H9 (cell line): ENCODE results near the gene MICAL3. TPM values are rescaled to one million over a fixed set of nuclear protein-coding genes. Genes with fewer than 3 reads are reported as not detected.

Experiments used
- DNase-seq: peaks from one replicate; pipeline ENCODE4 v3.0.0-alpha.2; 2017
- H2AFZ ChIP-seq: one replicate; pipeline ENCODE4 v1.6.1; 2013; ENCODE audit warnings: mild to moderate bottlenecking, low read length, control low read depth, moderate library complexity
- H2AK5ac ChIP-seq: 2 replicates; pipeline ENCODE4 v1.6.1; 2013; ENCODE audit warnings: low read length, control low read depth, mixed read lengths; ENCODE audit not compliant: insufficient read length
- H2BK120ac ChIP-seq: one replicate; pipeline ENCODE4 v1.6.1; 2013; ENCODE audit warnings: low read depth, mild to moderate bottlenecking, low read length, control low read depth, inconsistent platforms; ENCODE audit not compliant: poor library complexity, severe bottlenecking
- H2BK12ac ChIP-seq: 2 replicates; pipeline ENCODE4 v1.6.1; 2013; ENCODE audit warnings: low read length, control low read depth, mixed read lengths, low read depth; ENCODE audit not compliant: insufficient read length
- H2BK15ac ChIP-seq: 2 replicates; pipeline ENCODE4 v1.6.1; 2013; ENCODE audit warnings: low read depth, low read length, control low read depth
- H2BK20ac ChIP-seq: one replicate; pipeline ENCODE4 v1.6.1; 2013; ENCODE audit warnings: low read depth, mild to moderate bottlenecking, low read length, control low read depth, inconsistent platforms; ENCODE audit not compliant: poor library complexity, severe bottlenecking
- H2BK5ac ChIP-seq: 2 replicates; pipeline ENCODE4 v1.6.1; 2013; ENCODE audit warnings: low read length, control low read depth, mixed read lengths; ENCODE audit not compliant: insufficient read length
- H3K14ac ChIP-seq: 2 replicates; pipeline ENCODE4 v1.6.1; 2013; ENCODE audit warnings: low read length, control low read depth; ENCODE audit not compliant: insufficient read depth
- H3K18ac ChIP-seq: 2 replicates; pipeline ENCODE4 v1.6.1; 2013; ENCODE audit warnings: low read depth, mild to moderate bottlenecking, mixed read lengths, low read length, control low read depth; ENCODE audit not compliant: insufficient read length
- H3K23ac ChIP-seq: 2 replicates; pipeline ENCODE4 v1.6.1; 2013; ENCODE audit warnings: low read length, control low read depth, mixed read lengths, low read depth; ENCODE audit not compliant: insufficient read length
- H3K23me2 ChIP-seq: 2 replicates; pipeline ENCODE4 v1.6.1; 2013; ENCODE audit warnings: low read depth, mild to moderate bottlenecking, mixed read lengths, low read length, control low read depth; ENCODE audit not compliant: insufficient read length, poor library complexity, severe bottlenecking
- H3K27ac ChIP-seq: 2 replicates; pipeline ENCODE4 v1.5.1; 2013; ENCODE audit warnings: low read length, control low read depth, mixed read lengths, low read depth; ENCODE audit not compliant: insufficient read length
- H3K27me3 ChIP-seq: 2 replicates; pipeline ENCODE4 v1.6.1; 2013; ENCODE audit warnings: low read length, control low read depth, inconsistent platforms; ENCODE audit not compliant: insufficient read depth
- H3K4ac ChIP-seq: 2 replicates; pipeline ENCODE4 v1.6.1; 2013; ENCODE audit warnings: low read depth, mild to moderate bottlenecking, control low read depth, inconsistent platforms, low read length, moderate library complexity
- H3K4me1 ChIP-seq: 2 replicates; pipeline ENCODE4 v1.6.1; 2013; ENCODE audit warnings: low read length, control low read depth, inconsistent platforms; ENCODE audit not compliant: insufficient read depth
- H3K4me2 ChIP-seq: 2 replicates; pipeline ENCODE4 v1.6.1; 2013; ENCODE audit warnings: low read length, control low read depth, mixed read lengths; ENCODE audit not compliant: insufficient read length, insufficient read depth
- H3K56ac ChIP-seq: 2 replicates; pipeline ENCODE4 v1.6.1; 2013; ENCODE audit warnings: low read depth, mild to moderate bottlenecking, mixed read lengths, low read length, control low read depth; ENCODE audit not compliant: insufficient read length
- H3K79me1 ChIP-seq: 2 replicates; pipeline ENCODE4 v1.6.1; 2013; ENCODE audit warnings: low read depth, mild to moderate bottlenecking, moderate library complexity, low read length, control low read depth, inconsistent platforms; ENCODE audit not compliant: insufficient read depth, poor library complexity, severe bottlenecking
- H3K79me2 ChIP-seq: 2 replicates; pipeline ENCODE4 v1.6.1; 2013; ENCODE audit warnings: low read length, control low read depth, inconsistent platforms; ENCODE audit not compliant: insufficient read depth
- H3K9ac ChIP-seq: 2 replicates; pipeline ENCODE4 v1.6.1; 2013; ENCODE audit warnings: low read length, control low read depth, mixed read lengths; ENCODE audit not compliant: insufficient read length; ENCODE audit errors: extremely low read depth
- H3K9me3 ChIP-seq: one replicate; pipeline ENCODE4 v1.6.1; 2013; ENCODE audit warnings: low read depth, low read length, inconsistent platforms; ENCODE audit not compliant: control insufficient read depth
- H3T11ph ChIP-seq: one replicate; pipeline ENCODE4 v1.6.1; 2013; ENCODE audit warnings: mild to moderate bottlenecking, low read length, control low read depth, inconsistent platforms
- H4K20me1 ChIP-seq: one replicate; pipeline ENCODE4 v1.6.1; 2013; ENCODE audit not compliant: control insufficient read depth, insufficient read length, insufficient read depth
- H4K5ac ChIP-seq: 2 replicates; pipeline ENCODE4 v1.6.1; 2013; ENCODE audit warnings: low read depth, mild to moderate bottlenecking, mixed read lengths, low read length, control low read depth; ENCODE audit not compliant: insufficient read length
- H4K8ac ChIP-seq: replicated peaks from 2 replicates; pipeline ENCODE4 v1.6.1; 2013; ENCODE audit warnings: low read length, control low read depth, mixed read lengths, low read depth; ENCODE audit not compliant: insufficient read length
- H4K91ac ChIP-seq: 2 replicates; pipeline ENCODE4 v1.6.1; 2013; ENCODE audit warnings: low read depth, mild to moderate bottlenecking, moderate library complexity, mixed read lengths, low read length, control low read depth; ENCODE audit not compliant: insufficient read length
- H3K27ac Mint-ChIP-seq, 3 experiments: 2 replicates in 2 of 3; 3 replicates in 1 of 3; pipeline ENCODE4 v1.8.0; 2020 to 2021; ENCODE audit warnings: mixed read lengths in 3 of 3, mild to moderate bottlenecking in 1 of 3, moderate library complexity in 1 of 3
- H3K27me3 Mint-ChIP-seq: 2 replicates; pipeline ENCODE4 v1.8.0; 2021; ENCODE audit warnings: low read depth, mild to moderate bottlenecking, moderate library complexity, mixed read lengths
- H3K36me3 Mint-ChIP-seq, 3 experiments: 2 replicates in 2 of 3; 3 replicates in 1 of 3; pipeline ENCODE4 v1.8.0; 2020 to 2021; ENCODE audit warnings: low read depth in 3 of 3, mixed read lengths in 3 of 3; ENCODE audit not compliant: insufficient read depth in 1 of 3
- H3K4me1 Mint-ChIP-seq, 2 experiments: 2 replicates each; pipeline ENCODE4 v1.8.0; 2020; ENCODE audit warnings: mixed read lengths in 2 of 2
- H3K4me3 Mint-ChIP-seq, 2 experiments: 2 replicates in 1 of 2; 3 replicates in 1 of 2; pipeline ENCODE4 v1.8.0; 2020 to 2021; ENCODE audit warnings: mild to moderate bottlenecking in 2 of 2, mixed read lengths in 2 of 2, moderate library complexity in 1 of 2
- H3K9me3 Mint-ChIP-seq, 2 experiments: 2 replicates in 1 of 2; 3 replicates in 1 of 2; pipeline ENCODE4 v1.8.0; 2020; ENCODE audit warnings: mild to moderate bottlenecking in 2 of 2, mixed read lengths in 2 of 2, moderate library complexity in 1 of 2
- CTCF ChIP-seq: fragments of 200-600 bp; sonication (generic); conservative IDR thresholded peaks from 3 replicates; pipeline ENCODE4 v1.8.0; 2021; ENCODE audit warnings: antibody characterized with exemption, mild to moderate bottlenecking
- WGBS: extraction: QIAGEN DNeasy Blood & Tissue Kit; methylation state at CpG from one replicate; pipeline ENCODE4 v1.1.7; 2013; ENCODE audit warnings: missing lambda C conversion rate, low lambda C conversion rate, mixed read lengths; ENCODE audit not compliant: insufficient read length; ENCODE audit errors: extremely low coverage; 5-methylcytosine and 5-hydroxymethylcytosine counted together
- total RNA-seq: library from RNA; stranded (reverse); gene quantifications from 2 replicates; pipeline ENCODE4 v1.2.1, GENCODE V29; 2021

Gene MICAL3
- total RNA-seq, 1 experiment from 2014 or later, result 50.2 TPM

DNA sequence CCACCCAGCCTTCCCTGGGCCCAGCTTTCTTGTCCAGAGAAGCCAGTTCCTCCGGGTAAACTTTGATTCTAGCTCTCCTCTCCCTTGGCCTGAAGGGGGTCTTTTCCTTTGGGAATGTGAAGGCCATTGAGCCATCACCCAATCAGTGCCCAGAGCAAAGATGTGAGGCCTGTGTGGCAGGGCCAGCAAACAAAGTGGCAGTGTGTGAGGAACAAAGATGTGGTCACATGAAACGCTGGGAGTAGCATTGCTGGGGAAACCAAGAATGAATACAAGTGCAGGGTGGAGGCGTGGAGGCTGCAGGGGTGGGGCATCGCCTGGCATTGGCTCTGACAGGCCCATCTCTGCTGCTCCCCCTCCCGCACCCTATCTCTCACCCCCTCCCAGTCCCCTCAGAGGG is 158.2 kb downstream of the MICAL3 start:
- WGBS, result no CpG with 5 or more reads among the region's 5 CpGs
- no peaks in the 10 kb centered on the region for H3K9me3 ChIP-seq
- no peak overlapping the region for H4K5ac ChIP-seq
- no peak overlapping the region for H3K18ac ChIP-seq
- H2BK20ac ChIP-seq, result no peak overlapping the region
- H2BK5ac ChIP-seq, result no peak overlapping the region
- Mint-ChIP-seq H3K27me3 (peaks cover 6% of the 10 kb centered on the region; the same call in 1 of the 2 replicates), H3K36me3 (peaks cover 6 to 55% (median 31%) of the 10 kb centered on the region in 3 experiments; a peak in 5 of 7 replicates), H3K4me1 (no peaks in the 10 kb centered on the region), H3K4me3 (no peak overlapping the region), H3K27ac (no peak overlapping the region), H3K9me3 (no peaks in the 10 kb centered on the region)
- no peak overlapping the region for H3K56ac ChIP-seq
- H3K79me1 ChIP-seq, result no peaks in the 10 kb centered on the region
- no peak for TF ChIP-seq CTCF
- no peak overlapping the region for H3K14ac ChIP-seq
- no peak overlapping the region for H3T11ph ChIP-seq
- H3K79me2 ChIP-seq, result no peaks in the 10 kb centered on the region
- H3K23me2 ChIP-seq, result no peaks in the 10 kb centered on the region
- H2BK15ac ChIP-seq, result no peak overlapping the region
- H4K20me1 ChIP-seq, result no peaks in the 10 kb centered on the region
- no peak overlapping the region for H3K23ac ChIP-seq
- H3K4ac ChIP-seq, result no peak overlapping the region
- no peaks in the 10 kb centered on the region for H3K4me1 ChIP-seq
- H4K8ac ChIP-seq, result no peak overlapping the region
- no peak for DNase-seq
- no peak overlapping the region for H2BK12ac ChIP-seq
- no peaks in the 10 kb centered on the region for H3K27me3 ChIP-seq
- H2AFZ ChIP-seq, result no peak overlapping the region
- H3K4me2 ChIP-seq, result no peak overlapping the region
- no peak overlapping the region for H2AK5ac ChIP-seq
- H3K9ac ChIP-seq, result no peak overlapping the region
- no peak overlapping the region for H4K91ac ChIP-seq
- H3K27ac ChIP-seq, result no peak overlapping the region
- no peak overlapping the region for H2BK120ac ChIP-seq
